HG03280 (cell line): ENCODE measurements around the gene CEACAM1.
"Not testable (repeated sequence)": the region's sequence is repeated elsewhere in the genome, so short reads cannot be mapped to it uniquely, and the experiment has no call there.

Experiments used
- ATAC-seq: cut with Tn5 transposase; IDR thresholded peaks from one replicate; pipeline ENCODE4 v1.9.1; 2021; ENCODE audit warnings: mild to moderate bottlenecking, moderate library complexity; ENCODE audit not compliant: unreplicated experiment

Gene CEACAM1

GRCh38 chr19:42528354-42529247, at the start of gene CEACAM1:
Gene CEACAM1, minus strand, starts transcription at chr19:42528481. Its CDS starts 107 bp downstream, at chr19:42528374.
- ATAC-seq = no peak

- ATAC-seq = no peak
Measured at GRCh38 chr19:42577016-42577415, 48.7 kb upstream of the CEACAM1 start.

- ATAC-seq = no peak
Measured at GRCh38 chr19:42576241-42576640, 48.0 kb upstream of the CEACAM1 start.

- no peak for ATAC-seq
Measured at GRCh38 chr19:42573642-42574041, 45.4 kb upstream of the CEACAM1 start.

GRCh38 chr19:42571116-42571515, 42.8 kb upstream of the CEACAM1 start:
- ATAC-seq = no peak

GRCh38 chr19:42569193-42569592, 40.9 kb upstream of the CEACAM1 start:
- ATAC-seq = no peak

GRCh38 chr19:42568006-42568405, 39.7 kb upstream of the CEACAM1 start:
- ATAC-seq = no peak

- no peak for ATAC-seq
Measured at GRCh38 chr19:42567567-42567966, 39.3 kb upstream of the CEACAM1 start.

GRCh38 chr19:42563352-42564210, 35.3 kb upstream of the CEACAM1 start:
- ATAC-seq = no peak

GRCh38 chr19:42561512-42561911, 33.2 kb upstream of the CEACAM1 start:
- ATAC-seq = no peak

GRCh38 chr19:42560731-42561130, 32.5 kb upstream of the CEACAM1 start:
- no peak for ATAC-seq

- ATAC-seq = no peak
Measured at GRCh38 chr19:42558450-42559150, 30.3 kb upstream of the CEACAM1 start.

GRCh38 chr19:42557386-42557871, 29.1 kb upstream of the CEACAM1 start:
- ATAC-seq = not testable (repeated sequence)

GRCh38 chr19:42555801-42556200, 27.5 kb upstream of the CEACAM1 start:
- ATAC-seq = no peak

GRCh38 chr19:42555317-42555716, 27.0 kb upstream of the CEACAM1 start:
- ATAC-seq = no peak

- no peak for ATAC-seq
Measured at GRCh38 chr19:42554046-42554575, 25.8 kb upstream of the CEACAM1 start.

- no peak for ATAC-seq
Measured at GRCh38 chr19:42553292-42554045, 25.2 kb upstream of the CEACAM1 start.

- ATAC-seq = no peak
Measured at GRCh38 chr19:42552086-42553065, 24.1 kb upstream of the CEACAM1 start.

GRCh38 chr19:42550521-42550920, 22.2 kb upstream of the CEACAM1 start:
- not testable (repeated sequence) for ATAC-seq
